AG04450 (cell line): ENCODE results near the gene WNT16. TPM values are rescaled to one million over a fixed set of nuclear protein-coding genes. Genes with fewer than 3 reads are reported as not detected.

Experiments used
- CTCF ChIA-PET: fragments of 300-600, 350-600 bp; formaldehyde crosslinking; extraction: SDS; loops from one replicate; lab custom pipeline; 2022; ENCODE audit warnings: antibody characterized with exemption, inconsistent platforms; lab: Charles Lee
- POLR2A ChIA-PET: fragments of 350-600 bp; formaldehyde crosslinking; extraction: SDS; loops from one replicate; lab custom pipeline; 2021; ENCODE audit warnings: antibody characterized with exemption, inconsistent platforms; lab: Yijun Ruan, JAX
- DNase-seq: peaks from one replicate; pipeline ENCODE4 v3.0.0-alpha.2; 2011; ENCODE audit warnings: low read depth, low spot score
- H3K27ac ChIP-seq: one replicate; pipeline ENCODE4 v1.5.1; 2012; ENCODE audit warnings: low read depth, low read length, control low read depth
- H3K27me3 ChIP-seq: one replicate; pipeline ENCODE4 v1.6.0; 2012; ENCODE audit warnings: low read length; ENCODE audit not compliant: control insufficient read depth, insufficient read depth
- H3K4me3 ChIP-seq: 2 replicates; pipeline ENCODE4 v1.5.1; 2011; ENCODE audit warnings: mild to moderate bottlenecking, low read depth, low read length, control low read depth
- H3K9me3 ChIP-seq: 2 replicates; pipeline ENCODE4 v1.5.1; 2012; ENCODE audit warnings: low read length; ENCODE audit not compliant: control insufficient read depth, insufficient read depth
- polyA plus RNA-seq: library from polyadenylated mRNA; depleted of rRNA; stranded (reverse); fragments of >200 nt; gene quantifications from 2 replicates; pipeline ENCODE4 v1.2.3, GENCODE V29; 2011
- TF ChIP-seq, protein P1 (sequence below): IDR thresholded peaks from 2 replicates; pipeline ENCODE4 v1.5.1; 2011; ENCODE audit warnings: low read depth, low read length, control low read depth, inconsistent platforms

WNT16 gene
- polyA plus RNA-seq, 1 experiment, result 0.89 TPM

DNA sequence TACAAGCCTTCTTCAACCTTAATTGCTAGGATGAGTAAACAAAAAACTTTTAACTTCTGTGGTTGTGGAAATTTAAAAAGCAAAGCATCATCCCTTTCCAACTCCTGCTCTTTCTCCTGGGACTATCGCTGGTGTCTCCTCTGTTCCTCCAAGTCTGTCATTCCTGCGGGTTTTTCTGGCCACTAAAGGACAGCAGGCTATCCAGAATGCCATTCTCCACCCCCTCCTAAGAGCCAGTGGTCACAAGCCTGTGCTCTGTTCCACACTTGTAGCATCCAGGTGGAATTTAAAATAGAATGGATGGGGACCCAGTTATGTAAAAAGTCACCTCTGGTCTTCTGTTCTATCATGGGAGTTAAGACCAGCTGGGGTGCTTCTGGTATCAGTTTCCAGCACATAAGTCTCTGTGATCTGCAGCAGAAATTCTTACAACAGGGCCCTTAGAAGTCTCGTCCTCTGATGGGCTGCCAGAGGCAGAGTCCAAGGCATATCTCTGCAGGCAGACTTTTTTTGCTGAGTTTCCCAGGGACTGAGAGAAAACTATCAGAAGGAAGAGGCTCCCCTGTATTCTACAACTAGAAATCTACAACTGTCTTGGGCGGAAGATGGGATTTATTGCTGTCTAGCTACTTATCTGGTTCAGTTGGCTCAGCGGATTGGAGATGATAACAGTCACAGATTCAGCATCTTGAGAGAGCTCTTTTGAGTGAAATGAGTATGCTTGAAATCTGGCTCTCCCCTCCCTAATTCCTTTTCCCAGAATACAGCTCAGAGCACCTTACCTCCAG is 5.1 kb upstream of the WNT16 start:
- ChIA-PET POLR2A (no interaction called here), CTCF (interaction anchor here (0.9 kb wide), 1 partner anchor 531 kb away, joined by 3 read pairs; no protein-coding TSS in a partner anchor)
- no peak overlapping the region for H3K27ac ChIP-seq
- H3K4me3 ChIP-seq, result no peak overlapping the region
- H3K9me3 ChIP-seq, result no peaks in the 10 kb centered on the region
- TF ChIP-seq, protein P1, sequence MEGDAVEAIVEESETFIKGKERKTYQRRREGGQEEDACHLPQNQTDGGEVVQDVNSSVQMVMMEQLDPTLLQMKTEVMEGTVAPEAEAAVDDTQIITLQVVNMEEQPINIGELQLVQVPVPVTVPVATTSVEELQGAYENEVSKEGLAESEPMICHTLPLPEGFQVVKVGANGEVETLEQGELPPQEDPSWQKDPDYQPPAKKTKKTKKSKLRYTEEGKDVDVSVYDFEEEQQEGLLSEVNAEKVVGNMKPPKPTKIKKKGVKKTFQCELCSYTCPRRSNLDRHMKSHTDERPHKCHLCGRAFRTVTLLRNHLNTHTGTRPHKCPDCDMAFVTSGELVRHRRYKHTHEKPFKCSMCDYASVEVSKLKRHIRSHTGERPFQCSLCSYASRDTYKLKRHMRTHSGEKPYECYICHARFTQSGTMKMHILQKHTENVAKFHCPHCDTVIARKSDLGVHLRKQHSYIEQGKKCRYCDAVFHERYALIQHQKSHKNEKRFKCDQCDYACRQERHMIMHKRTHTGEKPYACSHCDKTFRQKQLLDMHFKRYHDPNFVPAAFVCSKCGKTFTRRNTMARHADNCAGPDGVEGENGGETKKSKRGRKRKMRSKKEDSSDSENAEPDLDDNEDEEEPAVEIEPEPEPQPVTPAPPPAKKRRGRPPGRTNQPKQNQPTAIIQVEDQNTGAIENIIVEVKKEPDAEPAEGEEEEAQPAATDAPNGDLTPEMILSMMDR, result no peak
- peaks cover 2% of the 10 kb centered on the region for H3K27me3 ChIP-seq
- no peak for DNase-seq

- no peak for DNase-seq
- Histone ChIP-seq H3K4me3 (no peak overlapping the region), H3K27ac (no peak overlapping the region), H3K27me3 (peaks cover 7% of the 10 kb centered on the region), H3K9me3 (no peaks in the 10 kb centered on the region; the same call in 1 of the 2 replicates)
- TF ChIP-seq, protein P1, result no peak
- ChIA-PET CTCF (interaction anchor here (0.6 to 1.6 kb wide), 3 partner anchors 14 to 227 kb away, joined by 3 to 4 read pairs (median 3); no protein-coding TSS in a partner anchor), POLR2A (interaction anchor here (0.6 kb wide), 1 partner anchor 527 kb away, joined by 5 read pairs; no protein-coding TSS in a partner anchor)
Observed at GRCh38 chr7:121327671-121328070, 1.1 kb upstream of the WNT16 start.

DNA sequence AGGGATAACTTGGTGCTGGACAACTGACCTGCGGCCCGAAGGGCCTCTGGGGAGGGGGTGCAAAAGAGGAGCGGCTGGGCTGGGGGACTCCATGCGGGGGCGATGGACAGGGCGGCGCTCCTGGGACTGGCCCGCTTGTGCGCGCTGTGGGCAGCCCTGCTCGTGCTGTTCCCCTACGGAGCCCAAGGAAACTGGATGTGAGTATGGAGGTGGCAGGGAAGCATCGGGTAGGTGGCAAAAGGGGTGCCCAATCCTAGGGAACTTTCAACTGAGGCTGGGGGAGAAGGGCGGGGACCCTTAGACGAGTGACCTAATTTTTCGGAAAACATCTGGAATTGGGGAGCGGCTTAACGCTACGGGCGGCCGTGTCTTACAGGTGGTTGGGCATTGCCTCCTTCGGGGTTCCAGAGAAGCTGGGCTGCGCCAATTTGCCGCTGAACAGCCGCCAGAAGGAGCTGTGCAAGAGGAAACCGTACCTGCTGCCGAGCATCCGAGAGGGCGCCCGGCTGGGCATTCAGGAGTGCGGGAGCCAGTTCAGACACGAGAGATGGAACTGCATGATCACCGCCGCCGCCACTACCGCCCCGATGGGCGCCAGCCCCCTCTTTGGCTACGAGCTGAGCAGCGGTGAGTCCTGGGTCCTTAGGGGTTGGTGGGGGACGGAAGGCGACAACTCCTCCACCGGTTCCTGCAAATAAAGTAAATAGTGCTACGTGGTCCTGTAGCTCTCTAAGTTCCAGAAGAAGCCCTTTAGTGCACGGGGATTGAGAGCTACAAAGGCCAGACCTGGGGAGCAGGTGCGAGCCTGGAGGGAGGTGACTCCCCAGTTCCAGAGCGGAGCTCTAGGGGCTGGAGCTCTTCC is 622 bp downstream of the WNT16 start:
- TF ChIP-seq, protein P1, result peak; percentile 24
- Histone ChIP-seq H3K27ac (no peak overlapping the region), H3K9me3 (no peaks in the 10 kb centered on the region; the same call in 1 of the 2 replicates), H3K27me3 (peaks cover 7% of the 10 kb centered on the region), H3K4me3 (peak overlapping the region; percentile 63)
- no peak for DNase-seq
- ChIA-PET CTCF (interaction anchor here (0.6 to 1.4 kb wide), 4 partner anchors 25 to 235 kb away, joined by 3 to 5 read pairs (median 3); no protein-coding TSS in a partner anchor), POLR2A (interaction anchor here (0.7 to 1.2 kb wide), 3 partner anchors 40 to 339 kb away, joined by 3 to 4 read pairs (median 3); no protein-coding TSS in a partner anchor)

- Histone ChIP-seq H3K27ac (no peak overlapping the region), H3K9me3 (no peaks in the 10 kb centered on the region; the same call in 1 of the 2 replicates), H3K4me3 (peak overlapping the region; percentile 63), H3K27me3 (peaks cover 7% of the 10 kb centered on the region)
- CTCF ChIA-PET, result interaction anchor here (0.6 to 1.5 kb wide), 7 partner anchors 25 to 234 kb away, joined by 3 to 6 read pairs (median 3); no protein-coding TSS in a partner anchor
- DNase-seq, result no peak
- TF ChIP-seq, protein P1, result no peak
- POLR2A ChIA-PET, result interaction anchor here (0.6 kb wide), 2 partner anchors 26 to 453 kb away, joined by 3 read pairs; no protein-coding TSS in a partner anchor
Observed at GRCh38 chr7:121330053-121330833, 1.4 kb downstream of the WNT16 start.
